HEK293T (cell line): ENCODE results near the gene EVA1A.
"Not testable (repeated sequence)": the region's sequence is repeated elsewhere in the genome, so short reads cannot be mapped to it uniquely, and the experiment has no call there.

Source experiments
- CTCF ChIA-PET: fragments of 350-600 bp; formaldehyde crosslinking; extraction: SDS; loops from one replicate; lab custom pipeline; 2021; ENCODE audit warnings: antibody characterized with exemption, inconsistent platforms; lab: Yijun Ruan, JAX
- POLR2A ChIA-PET: fragments of 350-600 bp; formaldehyde crosslinking; extraction: SDS; loops from one replicate; lab custom pipeline; 2020; ENCODE audit warnings: antibody characterized with exemption, inconsistent platforms; lab: Yijun Ruan, JAX
- DNase-seq: peaks from one replicate; pipeline ENCODE4 v3.0.0; 2012; ENCODE audit warnings: mixed read lengths; ENCODE audit errors: extremely low spot score
- ARNT ChIP-seq: fragments of 450-650 bp; IDR thresholded peaks from 2 replicates; pipeline ENCODE4 v1.6.1; 2017; ENCODE audit warnings: mild to moderate bottlenecking
- BHLHE40 ChIP-seq: fragments of 450-650 bp; IDR thresholded peaks from 2 replicates; pipeline ENCODE4 v1.6.1; 2016; ENCODE audit warnings: mild to moderate bottlenecking, moderate library complexity, borderline replicate concordance
- CTBP1 ChIP-seq: fragments of 450-650 bp; IDR thresholded peaks from 2 replicates; pipeline ENCODE4 v1.6.1; 2016; ENCODE audit warnings: borderline replicate concordance
- ELF4 ChIP-seq: fragments of 450-650 bp; IDR thresholded peaks from 2 replicates; pipeline ENCODE4 v1.6.1; 2017; ENCODE audit warnings: antibody characterized with exemption
- FOXA1 ChIP-seq: fragments of 450-650 bp; IDR thresholded peaks from 2 replicates; pipeline ENCODE4 v1.6.1; 2016; ENCODE audit warnings: mild to moderate bottlenecking
- FOXK2 ChIP-seq: fragments of 450-650 bp; IDR thresholded peaks from 2 replicates; pipeline ENCODE4 v1.6.1; 2016; ENCODE audit warnings: mild to moderate bottlenecking
- FOXM1 ChIP-seq: fragments of 450-650 bp; IDR thresholded peaks from 2 replicates; pipeline ENCODE4 v1.6.1; 2017; ENCODE audit warnings: mild to moderate bottlenecking, borderline replicate concordance
- HDGF ChIP-seq: fragments of 450-650 bp; IDR thresholded peaks from 2 replicates; pipeline ENCODE4 v1.6.1; 2017; ENCODE audit warnings: antibody characterized with exemption, borderline replicate concordance
- L3MBTL2 ChIP-seq: fragments of 450-650 bp; conservative IDR thresholded peaks from 2 replicates; pipeline ENCODE4 v1.6.1; 2016; ENCODE audit warnings: mild to moderate bottlenecking
- LEF1 ChIP-seq: fragments of 450-650 bp; IDR thresholded peaks from 2 replicates; pipeline ENCODE4 v1.6.1; 2017; ENCODE audit warnings: mild to moderate bottlenecking, borderline replicate concordance
- NFRKB ChIP-seq: fragments of 450-650 bp; IDR thresholded peaks from 2 replicates; pipeline ENCODE4 v1.6.1; 2016; ENCODE audit warnings: mild to moderate bottlenecking, moderate library complexity
- SP1 ChIP-seq: fragments of 450-650 bp; IDR thresholded peaks from 2 replicates; pipeline ENCODE4 v1.6.1; 2017
- SUZ12 ChIP-seq: fragments of 450-650 bp; IDR thresholded peaks from 2 replicates; pipeline ENCODE4 v1.6.1; 2016; ENCODE audit warnings: mild to moderate bottlenecking
- TARDBP ChIP-seq: fragments of 450-650 bp; IDR thresholded peaks from 2 replicates; pipeline ENCODE4 v1.6.1; 2016
- ZNF384 ChIP-seq: fragments of 450-650 bp; IDR thresholded peaks from 2 replicates; pipeline ENCODE4 v1.6.1; 2016
- TF ChIP-seq, protein P1 (sequence below): fragments of 450-650 bp; IDR thresholded peaks from 2 replicates; pipeline ENCODE4 v1.6.1; 2016

Gene EVA1A

GRCh38 chr2:75480971-75481836 lies 79.5 kb downstream of the EVA1A start:
- ChIA-PET POLR2A (no interaction called here), CTCF (no interaction called here)
- TF ChIP-seq FOXM1: no peak
- TF ChIP-seq BHLHE40: no peak
- no peak for TF ChIP-seq FOXK2
- no peak for TF ChIP-seq ZNF384
- TF ChIP-seq, protein P1, sequence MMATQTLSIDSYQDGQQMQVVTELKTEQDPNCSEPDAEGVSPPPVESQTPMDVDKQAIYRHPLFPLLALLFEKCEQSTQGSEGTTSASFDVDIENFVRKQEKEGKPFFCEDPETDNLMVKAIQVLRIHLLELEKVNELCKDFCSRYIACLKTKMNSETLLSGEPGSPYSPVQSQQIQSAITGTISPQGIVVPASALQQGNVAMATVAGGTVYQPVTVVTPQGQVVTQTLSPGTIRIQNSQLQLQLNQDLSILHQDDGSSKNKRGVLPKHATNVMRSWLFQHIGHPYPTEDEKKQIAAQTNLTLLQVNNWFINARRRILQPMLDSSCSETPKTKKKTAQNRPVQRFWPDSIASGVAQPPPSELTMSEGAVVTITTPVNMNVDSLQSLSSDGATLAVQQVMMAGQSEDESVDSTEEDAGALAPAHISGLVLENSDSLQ: no peak
- peak; percentile 35 for DNase-seq

- CTCF ChIA-PET, POLR2A ChIA-PET, DNase-seq: not testable (repeated sequence)
These were observed 83.0 kb downstream of the EVA1A start for GRCh38 chr2:75477696-75478095.

GRCh38 chr2:75476761-75477160 lies 84.0 kb downstream of the EVA1A start:
- CTCF ChIA-PET: no interaction called here

GRCh38 chr2:75475976-75476375 lies 84.8 kb downstream of the EVA1A start:
- CTCF ChIA-PET: interaction anchor here (0.6 kb wide), 1 partner anchor 120 kb away, joined by 4 read pairs; no protein-coding TSS in a partner anchor
- DNase-seq: no peak
- TF ChIP-seq L3MBTL2 (no peak), HDGF (no peak), SP1 (no peak), CTBP1 (no peak), ARNT (no peak), SUZ12 (no peak), ZNF384 (no peak), LEF1 (no peak), ELF4 (no peak), FOXM1 (no peak), NFRKB (no peak)
- TF ChIP-seq, protein P1: no peak
- POLR2A ChIA-PET: no interaction called here

More at GRCh38 chr2:75476761-75477160, 84.0 kb downstream of the EVA1A start:
- POLR2A ChIA-PET: no interaction called here
- DNase-seq: no peak
- TF ChIP-seq, protein P1: peak; percentile 53
- TF ChIP-seq BHLHE40 (no peak), ELF4 (no peak)

- DNase-seq: no peak
- TF ChIP-seq BHLHE40 (no peak), ELF4 (no peak), FOXM1 (no peak), FOXK2 (no peak), TARDBP (no peak), CTBP1 (no peak)
- TF ChIP-seq, protein P1: no peak
- CTCF ChIA-PET: interaction anchor here (0.6 kb wide), 1 partner anchor 121 kb away, joined by 4 read pairs; no protein-coding TSS in a partner anchor
- POLR2A ChIA-PET: no interaction called here
These were observed 85.7 kb downstream of the EVA1A start for GRCh38 chr2:75475049-75475448.

DNA sequence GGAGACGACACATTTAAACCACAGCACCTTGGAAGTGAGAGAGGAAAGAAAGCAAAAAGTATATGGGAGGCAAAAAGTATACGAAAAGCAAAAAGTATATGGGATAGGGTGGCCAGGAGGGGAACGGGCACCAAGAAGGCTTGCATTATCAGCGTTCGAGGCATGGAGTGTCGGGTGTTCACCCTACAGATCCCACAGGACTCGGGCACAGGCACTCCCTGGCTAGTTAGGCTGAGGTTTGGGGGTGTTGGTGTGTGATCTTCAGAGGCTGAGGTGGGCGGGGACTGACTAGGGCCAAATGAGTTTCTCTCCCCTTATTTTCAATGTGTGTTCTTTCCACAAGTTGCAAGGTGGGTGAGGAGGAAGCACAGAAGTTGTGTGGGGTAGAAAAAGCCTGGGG lies 86.6 kb downstream of the EVA1A start:
- ChIA-PET POLR2A (no interaction called here), CTCF (no interaction called here)
- TF ChIP-seq SUZ12 (no peak), CTBP1 (no peak), FOXM1 (no peak), ELF4 (no peak), BHLHE40 (no peak), FOXA1 (no peak), NFRKB (no peak), HDGF (no peak), ZNF384 (no peak), ARNT (no peak), TARDBP (no peak), SP1 (no peak), L3MBTL2 (no peak)
- TF ChIP-seq, protein P1: no peak
- no peak for DNase-seq
